Right lobe of liver (tissue), 6 donors: ENCODE data around the gene HOXB6. TPM values are rescaled to one million over a fixed set of nuclear protein-coding genes. Genes with fewer than 3 reads are reported as not detected.

ENCODE experiments used
- ATAC-seq, 4 donors: fragments of 200-7000 bp; cut with Tn5 transposase; one replicate each; pipeline ENCODE4 v1.9.1; 2020; ENCODE audit warnings: mild to moderate bottlenecking in 4 of 4, moderate library complexity in 4 of 4
- DNase-seq, 3 donors: peaks; one replicate each; pipeline ENCODE4 v3.0.0-alpha.2; 2020
- H3K27ac ChIP-seq, 3 donors: fragments of 200-600 bp; one replicate each; pipeline ENCODE4 v1.8.0; 2022
- H3K27me3 ChIP-seq, 2 donors: fragments of 200-600 bp; one replicate each; pipeline ENCODE4 v1.8.0; 2022
- H3K36me3 ChIP-seq, 4 donors: fragments of 200-600 bp; sonication (generic) in 1 of 4; one replicate each; pipeline versions ENCODE4 v1.5.1 to v1.8.0; 2017 to 2022; ENCODE audit warnings: control low read depth in 1 of 4
- H3K4me1 ChIP-seq, 4 donors: fragments of 200-600 bp; sonication (generic) in 1 of 4; one replicate each; pipeline versions ENCODE4 v1.5.1 to v1.8.0; 2017 to 2022; ENCODE audit warnings: control low read depth in 1 of 4
- H3K4me3 ChIP-seq, 3 donors: fragments of 200-600 bp; one replicate each; pipeline ENCODE4 v1.8.0; 2022
- H3K9me3 ChIP-seq, 4 donors: fragments of 200-600 bp; sonication (generic) in 1 of 4; one replicate each; pipeline versions ENCODE4 v1.5.1 to v1.8.0; 2017 to 2022; ENCODE audit warnings: control low read depth in 1 of 4
- CTCF ChIP-seq, 4 donors: fragments of 200-600 bp in 3 of 4; fragments of 450-650 bp in 1 of 4; IDR thresholded peaks; one replicate each; pipeline versions ENCODE4 v1.5.1 to v1.8.0; 2016 to 2022; ENCODE audit warnings: antibody characterized with exemption in 4 of 4, mild to moderate bottlenecking in 2 of 4
- POLR2A ChIP-seq: fragments of 450-650 bp; IDR thresholded peaks from one replicate; pipeline ENCODE4 v1.6.1; 2017; ENCODE audit warnings: antibody characterized with exemption, mild to moderate bottlenecking
- WGBS: methylation state at CpG from one replicate; pipeline ENCODE4 v1.1.6; 2018; ENCODE audit warnings: low coverage, low lambda C conversion rate; ENCODE audit not compliant: insufficient coverage; ENCODE audit errors: missing lambda C conversion rate; 5-methylcytosine and 5-hydroxymethylcytosine counted together
- intact Hi-C, 2 donors: fragments of 100-400 bp; cut with DNase I; formaldehyde crosslinking; loops; one replicate each; pipeline versions ENCODE4 v1.11.2 to v1.14.1; 2022
- total RNA-seq, 6 experiments: library from RNA; depleted of rRNA in 2 of 6; stranded (reverse); fragments of >200 nt in 2 of 6; fragmentation: NEBNext Ultra II Directional in 3 of 6; extraction: Animal tissue kit (Norgen Biotek cat#: 25700) in 3 of 6; gene quantifications; one replicate each; pipeline versions ENCODE4 v1.1.0 to v1.2.4, GENCODE V29; 2016 to 2023
- donor health status: DM: no; HTN: yes; CAD: no.
- donor health status: DM: no; HTN: no; CAD: no.
- donor health status: DM: no; HTN: no; CAD: no.
- donor health status: DM: no; HTN: yes; CAD: no.
- donor health status: DM: no; HTN: yes; CAD: no.

HOXB6 gene
- total RNA-seq, 6 experiments from 2014 or later = 0.18 to 0.83 (median 0.56) TPM

GRCh38 chr17:48550502-48551213 lies 54.1 kb downstream of the HOXB6 start:
- TF ChIP-seq CTCF (IDR thresholded peaks at IDR 0.05) = no peak
- TF ChIP-seq POLR2A = no peak
- intact Hi-C loops = no loop called here

GRCh38 chr17:48549914-48550501 lies 54.8 kb downstream of the HOXB6 start:
- H3K27ac ChIP-seq = no peak overlapping the region
- WGBS = 25% methylated on average over 14 of the region's 18 CpGs
- no peaks in the 10 kb centered on the region for H3K27me3 ChIP-seq

More at GRCh38 chr17:48550502-48551213, 54.1 kb downstream of the HOXB6 start:
- no peak for DNase-seq
- no peak overlapping the region for H3K27ac ChIP-seq
- peak in 1 of 4 donors; percentile 10 for ATAC-seq
- no peaks in the 10 kb centered on the region for H3K36me3 ChIP-seq
- peaks cover 0 to 6% (median 0%) of the 10 kb centered on the region in 4 donors for H3K4me1 ChIP-seq
- no peaks in the 10 kb centered on the region for H3K9me3 ChIP-seq
- H3K27me3 ChIP-seq = no peaks in the 10 kb centered on the region
- no peak overlapping the region for H3K4me3 ChIP-seq
- 20% methylated on average over 6 of the region's 70 CpGs for WGBS

GRCh38 chr17:48549281-48549630 lies 55.5 kb downstream of the HOXB6 start:
- H3K27ac ChIP-seq = no peak overlapping the region
- H3K36me3 ChIP-seq = no peaks in the 10 kb centered on the region
- TF ChIP-seq POLR2A (no peak), CTCF (IDR thresholded peaks at IDR 0.05) (no peak)
- no peak for DNase-seq
- ATAC-seq = no peak
- no peaks in the 10 kb centered on the region for H3K27me3 ChIP-seq
- H3K4me1 ChIP-seq = peaks cover 0 to 6% (median 0%) of the 10 kb centered on the region in 4 donors
- no peak overlapping the region for H3K4me3 ChIP-seq
- H3K9me3 ChIP-seq = no peaks in the 10 kb centered on the region
- 53% methylated on average over 3 of the region's 3 CpGs for WGBS
- intact Hi-C loops = no loop called here

More at GRCh38 chr17:48549914-48550501, 54.8 kb downstream of the HOXB6 start:
- H3K4me3 ChIP-seq = no peak overlapping the region
- intact Hi-C loops = no loop called here
- peaks cover 0 to 6% (median 0%) of the 10 kb centered on the region in 4 donors for H3K4me1 ChIP-seq
- no peaks in the 10 kb centered on the region for H3K36me3 ChIP-seq
- ATAC-seq (no peak), DNase-seq (no peak)
- TF ChIP-seq POLR2A = no peak
- TF ChIP-seq CTCF (IDR thresholded peaks at IDR 0.05) = no peak
- H3K9me3 ChIP-seq = no peaks in the 10 kb centered on the region

GRCh38 chr17:48548523-48549280 lies 56.1 kb downstream of the HOXB6 start:
- Histone ChIP-seq H3K9me3 (no peaks in the 10 kb centered on the region), H3K27me3 (no peaks in the 10 kb centered on the region), H3K27ac (peak overlapping the region in 2 of 3 donors; percentile 20 to 35), H3K4me3 (no peak overlapping the region), H3K4me1 (peaks cover 0 to 6% (median 0%) of the 10 kb centered on the region in 4 donors), H3K36me3 (no peaks in the 10 kb centered on the region)
- intact Hi-C loops = no loop called here
- TF ChIP-seq CTCF (IDR thresholded peaks at IDR 0.05) = no peak
- TF ChIP-seq POLR2A = no peak
- ATAC-seq (no peak), DNase-seq (no peak)
- WGBS = 34% methylated on average over 6 of the region's 6 CpGs
